HFF-Myc (cell line): Measurements from ENCODE around the gene ALAS1.

Experiments used
- DNase-seq: peaks from one replicate; pipeline ENCODE4 v3.0.0-alpha.2; 2011; ENCODE audit warnings: low read depth; ENCODE audit errors: extremely low read depth
- H3K4me3 ChIP-seq: replicated peaks from 2 replicates; pipeline ENCODE4 v1.5.1; 2011; ENCODE audit warnings: low read depth, mild to moderate bottlenecking, control low read depth, low read length
- TF ChIP-seq, protein P1 (sequence below): IDR thresholded peaks from 2 replicates; pipeline ENCODE4 v1.5.1; 2012; ENCODE audit warnings: mild to moderate bottlenecking, low read depth, low read length, control low read depth; ENCODE audit errors: missing control alignments

Gene ALAS1

DNA sequence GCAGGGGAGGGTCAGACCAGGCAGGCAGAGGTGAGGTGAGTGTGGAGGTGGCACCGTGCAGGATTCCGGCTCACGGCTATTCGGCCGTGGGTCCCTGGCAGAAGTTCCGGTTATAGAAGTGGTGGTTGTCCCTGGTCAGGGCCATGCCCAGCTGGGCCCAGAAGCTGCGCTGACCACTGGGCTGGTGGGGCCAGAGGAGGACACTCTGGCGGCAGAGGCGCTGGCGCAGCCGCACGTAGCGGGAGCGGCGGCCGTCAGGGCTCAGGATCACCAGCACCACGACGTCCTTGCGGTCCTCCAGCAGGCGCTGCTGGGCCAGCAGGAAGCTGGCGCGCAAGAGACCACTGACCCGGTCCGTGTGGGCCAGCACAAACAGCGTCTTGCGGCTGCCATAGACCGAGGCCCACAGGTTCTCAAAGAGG is 23.2 kb downstream of the ALAS1 start:
- H3K4me3 ChIP-seq, result no peak overlapping the region
- DNase-seq, result no peak
- TF ChIP-seq, protein P1, sequence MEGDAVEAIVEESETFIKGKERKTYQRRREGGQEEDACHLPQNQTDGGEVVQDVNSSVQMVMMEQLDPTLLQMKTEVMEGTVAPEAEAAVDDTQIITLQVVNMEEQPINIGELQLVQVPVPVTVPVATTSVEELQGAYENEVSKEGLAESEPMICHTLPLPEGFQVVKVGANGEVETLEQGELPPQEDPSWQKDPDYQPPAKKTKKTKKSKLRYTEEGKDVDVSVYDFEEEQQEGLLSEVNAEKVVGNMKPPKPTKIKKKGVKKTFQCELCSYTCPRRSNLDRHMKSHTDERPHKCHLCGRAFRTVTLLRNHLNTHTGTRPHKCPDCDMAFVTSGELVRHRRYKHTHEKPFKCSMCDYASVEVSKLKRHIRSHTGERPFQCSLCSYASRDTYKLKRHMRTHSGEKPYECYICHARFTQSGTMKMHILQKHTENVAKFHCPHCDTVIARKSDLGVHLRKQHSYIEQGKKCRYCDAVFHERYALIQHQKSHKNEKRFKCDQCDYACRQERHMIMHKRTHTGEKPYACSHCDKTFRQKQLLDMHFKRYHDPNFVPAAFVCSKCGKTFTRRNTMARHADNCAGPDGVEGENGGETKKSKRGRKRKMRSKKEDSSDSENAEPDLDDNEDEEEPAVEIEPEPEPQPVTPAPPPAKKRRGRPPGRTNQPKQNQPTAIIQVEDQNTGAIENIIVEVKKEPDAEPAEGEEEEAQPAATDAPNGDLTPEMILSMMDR, result no peak

DNA sequence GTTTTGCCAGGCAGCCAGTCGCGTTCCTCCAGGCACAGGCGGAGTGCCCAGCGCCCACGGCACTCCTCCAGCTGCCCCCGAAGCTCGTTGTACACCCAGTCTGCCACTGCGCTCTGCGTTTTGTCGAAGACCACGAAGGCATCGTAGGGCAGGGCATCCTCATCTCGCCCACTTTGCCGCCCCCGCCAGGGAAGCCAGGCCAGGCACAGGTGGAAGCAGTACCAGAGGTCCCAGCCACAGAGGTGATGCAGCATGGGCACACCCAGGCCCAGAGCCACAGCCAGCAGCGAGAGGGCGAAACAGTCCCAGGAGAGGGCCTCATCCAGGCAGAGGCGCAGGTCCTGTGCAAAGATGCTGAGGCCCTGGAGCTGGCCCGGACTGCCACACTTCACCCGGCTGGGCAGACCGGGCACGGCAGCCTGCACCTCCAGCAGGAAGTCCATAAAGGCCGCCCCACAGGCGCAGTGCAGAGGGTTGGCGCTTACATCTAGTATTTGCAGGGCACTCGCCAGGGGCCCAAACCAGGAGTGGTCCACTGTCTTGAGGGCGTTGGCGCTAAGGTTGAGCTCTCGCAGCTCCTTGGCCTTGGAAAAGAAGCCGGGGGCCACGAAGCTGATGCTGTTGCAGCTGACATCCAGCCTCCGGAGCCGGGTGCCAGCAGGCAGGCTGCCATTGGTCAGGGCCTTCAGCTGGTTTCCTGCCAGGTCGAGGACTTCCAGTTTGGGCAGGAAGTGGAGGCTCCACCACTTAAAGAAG is 23.8 kb downstream of the ALAS1 start:
- TF ChIP-seq, protein P1, result no peak
- no peak for DNase-seq
- H3K4me3 ChIP-seq, result no peak overlapping the region

DNA sequence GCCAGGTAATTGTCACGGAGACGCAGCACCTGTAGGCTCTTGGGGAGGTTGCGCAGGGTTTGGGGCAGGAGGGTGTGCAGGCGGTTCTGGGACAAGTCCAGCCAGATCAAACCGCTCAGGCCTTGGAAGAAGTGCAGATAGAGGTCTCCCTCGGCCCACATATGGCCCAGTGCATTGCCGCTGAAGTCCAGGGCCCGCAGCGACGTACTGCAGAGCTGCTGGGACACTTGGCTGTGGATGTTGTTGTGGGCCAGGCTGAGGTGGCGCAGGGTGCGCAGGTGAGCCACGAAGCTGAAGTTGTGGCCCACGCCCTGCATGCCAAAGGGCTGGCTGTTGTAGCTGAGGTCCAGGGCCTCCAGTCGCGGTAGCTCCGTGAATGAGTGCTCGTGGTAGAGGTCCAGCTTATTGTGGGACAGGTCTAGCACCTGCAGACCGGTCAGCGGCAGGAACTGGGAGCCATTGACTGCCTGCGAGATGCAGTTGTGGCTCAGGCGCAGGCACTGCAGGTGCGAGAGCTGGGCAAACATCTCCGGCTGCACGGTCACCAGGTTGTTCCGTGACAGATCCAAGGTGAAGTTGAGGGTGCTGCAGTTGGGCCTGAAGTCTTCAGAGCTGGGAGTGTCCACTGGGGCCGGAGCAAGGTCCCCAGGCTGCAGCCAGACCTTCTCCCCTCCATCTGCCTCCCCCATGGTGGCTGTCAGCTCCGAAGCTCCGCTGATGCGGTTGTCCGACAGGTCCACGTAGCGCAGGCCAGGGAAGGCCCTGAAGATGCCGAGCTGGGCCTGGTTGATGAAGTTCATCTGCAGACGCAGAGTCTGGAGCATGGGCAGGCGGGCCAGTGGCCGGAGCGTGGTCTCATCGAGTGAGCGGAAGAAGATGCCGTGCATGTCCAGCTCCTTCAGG is 24.6 kb downstream of the ALAS1 start:
- DNase-seq, result no peak
- no peak overlapping the region for H3K4me3 ChIP-seq

DNA sequence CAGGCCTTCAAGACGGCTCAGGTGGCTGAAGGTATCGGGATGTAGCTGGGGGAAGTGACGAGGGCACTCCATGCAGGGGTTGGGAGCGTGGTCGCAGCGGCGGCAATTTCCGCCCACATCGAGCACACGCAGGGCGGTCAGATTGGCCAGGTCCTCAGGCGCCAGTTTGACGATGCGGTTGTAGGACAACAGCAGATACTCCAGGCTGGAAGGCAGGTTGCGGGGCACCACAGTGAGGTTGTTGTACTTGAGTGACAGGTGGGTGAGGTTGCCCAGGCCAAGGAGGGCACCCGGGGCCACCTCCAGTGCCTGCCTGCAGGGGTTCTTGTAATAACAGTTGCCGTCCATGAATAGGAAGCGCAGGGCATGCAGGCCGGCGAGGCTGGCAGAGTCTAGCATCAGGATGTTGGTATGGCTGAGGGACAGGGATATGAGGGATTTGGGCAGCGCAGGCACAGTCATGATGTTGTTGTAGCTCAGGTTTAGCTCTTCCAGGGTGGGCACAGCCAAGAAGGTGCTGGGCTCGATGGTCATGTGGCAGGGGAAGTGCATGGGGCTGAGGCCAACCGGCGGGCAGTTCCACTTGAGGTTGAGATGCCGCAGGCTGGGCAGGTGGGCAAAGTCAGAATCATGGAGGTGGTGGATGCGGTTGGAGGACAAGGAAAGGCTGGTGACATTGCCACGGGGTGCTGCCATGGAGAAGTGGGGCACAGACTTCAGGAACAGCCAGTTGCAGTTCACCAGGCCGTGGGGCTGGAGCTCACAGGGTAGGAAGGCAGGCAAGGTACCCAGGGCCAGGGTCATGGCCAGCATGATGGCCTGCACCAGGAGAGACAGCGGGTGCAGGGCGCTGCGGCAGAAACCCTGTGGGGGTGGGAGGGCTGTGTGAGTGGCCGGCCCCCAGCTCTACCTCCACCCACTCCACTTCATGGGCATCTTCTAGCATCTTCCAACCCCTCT is 25.8 kb downstream of the ALAS1 start:
- H3K4me3 ChIP-seq, result no peak overlapping the region
- DNase-seq, result no peak
- TF ChIP-seq, protein P1, result no peak

More for the DNA sequence above, 24.6 kb downstream of the ALAS1 start:
- TF ChIP-seq, protein P1, result no peak

DNA sequence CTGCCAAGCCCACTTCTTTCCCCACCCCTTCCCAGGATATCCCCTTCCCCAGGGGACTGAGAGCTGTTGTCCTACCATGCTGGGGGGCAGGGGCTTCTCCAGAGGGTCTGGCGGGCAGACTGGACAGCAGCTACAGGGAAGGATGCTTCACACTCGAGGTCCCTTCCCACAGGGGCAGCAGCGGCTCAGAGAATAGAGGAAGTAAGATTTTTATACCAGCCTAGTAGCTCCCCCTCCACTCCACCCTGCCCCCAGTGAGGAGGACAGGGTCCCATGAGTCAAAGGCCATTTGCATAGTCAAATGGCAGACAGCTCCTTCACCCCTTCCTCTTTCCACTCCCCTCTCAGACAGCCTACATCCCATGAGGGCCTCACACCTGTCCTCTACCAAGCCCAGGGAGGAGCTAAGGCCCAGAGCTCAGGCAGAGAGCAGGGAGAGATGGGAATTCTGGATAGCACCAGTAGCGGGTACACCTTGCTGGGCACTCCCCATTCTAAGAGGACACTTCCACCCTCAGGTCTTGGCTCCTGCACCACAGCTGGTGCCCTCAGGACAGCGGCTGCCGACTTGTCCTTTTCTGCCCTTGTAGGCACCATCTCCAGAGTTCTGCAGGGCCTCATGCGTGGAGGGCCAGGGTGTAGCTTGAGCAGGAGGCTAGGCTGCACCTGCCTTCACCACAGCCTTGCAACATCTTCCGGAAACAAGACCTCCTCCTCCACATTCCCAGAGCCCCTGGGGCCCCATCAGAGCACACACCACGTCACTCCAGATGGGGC is 27.7 kb downstream of the ALAS1 start, which contains the start of gene TLR9:
Gene TLR9 (minus strand): TSS at position 194 of the 777 bp plus-strand sequence. CDS start 116 bp downstream, at position 78.
- DNase-seq, result no peak
- TF ChIP-seq, protein P1, result no peak
- no peak within 1 kb of the TSS for H3K4me3 ChIP-seq
